ENCODE measurements around the gene CACNA1I. TPM values are rescaled to one million over a fixed set of nuclear protein-coding genes. Genes with fewer than 3 reads are reported as not detected.

CACNA1I gene
- total RNA-seq, 1 donor from 2014 or later, result 0.10 TPM

DNA sequence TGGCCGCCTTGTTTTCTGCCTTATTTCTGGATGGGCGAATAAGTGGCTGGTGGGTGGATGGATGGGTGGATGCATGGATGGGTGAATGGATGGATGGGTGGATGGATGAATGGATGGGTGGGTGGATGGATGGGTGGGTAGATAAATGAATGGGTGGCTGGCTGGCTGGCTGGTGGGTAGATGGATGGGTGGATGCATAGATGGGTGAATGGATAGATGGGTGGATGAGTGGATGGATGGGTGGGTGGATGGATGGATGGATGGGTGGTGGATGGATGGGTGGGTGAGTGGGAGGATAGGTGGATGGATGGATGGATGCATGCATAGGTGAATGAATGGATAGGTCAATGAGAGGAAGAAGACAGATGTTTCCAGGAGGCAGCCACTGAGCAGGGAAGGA lies 98.9 kb downstream of the CACNA1I start:
- no peak for DNase-seq

DNA sequence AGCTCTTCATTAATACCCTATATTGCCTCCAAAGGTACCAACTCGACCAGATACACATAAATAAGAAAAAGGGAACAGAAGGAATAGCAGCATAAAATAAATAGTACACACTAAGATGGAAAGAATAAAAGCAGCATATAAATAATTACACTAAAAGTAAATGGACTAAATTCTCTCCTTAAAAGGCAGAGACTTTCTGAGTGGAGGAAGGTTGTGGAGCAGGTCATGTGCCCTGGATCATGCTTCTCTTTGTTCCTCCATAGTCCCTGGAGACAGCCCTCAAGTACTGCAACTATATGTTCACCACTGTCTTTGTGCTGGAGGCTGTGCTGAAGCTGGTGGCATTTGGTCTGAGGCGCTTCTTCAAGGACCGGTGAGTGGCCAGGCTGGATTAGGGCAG lies 101.4 kb downstream of the CACNA1I start:
- no peak for DNase-seq

DNA sequence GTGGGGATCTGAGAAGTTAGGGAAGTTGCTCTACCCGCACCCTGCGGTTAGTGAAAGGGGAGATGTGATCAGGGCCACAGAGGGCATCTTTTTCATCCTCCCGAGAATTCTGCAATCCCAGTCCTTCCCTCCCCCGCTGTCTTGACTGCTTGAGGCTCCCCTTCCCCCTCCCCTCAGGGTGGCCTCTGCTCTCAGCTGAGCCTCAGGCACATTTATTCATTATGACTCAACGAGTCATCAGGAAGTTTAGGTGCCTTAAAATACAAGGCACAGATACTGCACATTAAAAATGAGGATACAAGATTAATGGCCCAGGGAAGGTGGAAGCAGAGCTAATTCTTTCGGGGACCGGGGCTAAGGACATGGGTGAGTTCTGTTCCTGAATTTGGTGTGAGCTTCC lies 104.0 kb downstream of the CACNA1I start:
- no peak for DNase-seq

DNA sequence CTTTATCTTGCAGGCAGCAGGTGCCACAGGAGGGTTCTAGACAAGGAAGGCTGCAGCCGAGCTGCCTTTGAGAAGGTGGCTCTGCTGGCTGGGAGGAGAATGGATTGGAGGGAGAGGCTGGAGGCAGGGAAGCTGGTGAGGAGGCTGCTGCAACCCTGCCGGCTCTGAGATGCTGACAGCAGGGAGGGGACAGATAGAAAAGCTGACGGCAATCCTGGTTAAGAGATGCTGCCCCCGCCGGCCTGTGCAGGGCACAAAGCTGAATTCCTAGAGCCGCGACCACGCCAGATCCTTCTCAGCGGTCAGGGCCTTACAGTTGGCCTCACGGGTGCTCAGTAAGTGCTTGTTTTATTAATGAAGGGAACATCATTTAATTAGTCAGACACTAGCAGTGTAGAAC lies 105.4 kb downstream of the CACNA1I start:
- no peak for DNase-seq

DNA sequence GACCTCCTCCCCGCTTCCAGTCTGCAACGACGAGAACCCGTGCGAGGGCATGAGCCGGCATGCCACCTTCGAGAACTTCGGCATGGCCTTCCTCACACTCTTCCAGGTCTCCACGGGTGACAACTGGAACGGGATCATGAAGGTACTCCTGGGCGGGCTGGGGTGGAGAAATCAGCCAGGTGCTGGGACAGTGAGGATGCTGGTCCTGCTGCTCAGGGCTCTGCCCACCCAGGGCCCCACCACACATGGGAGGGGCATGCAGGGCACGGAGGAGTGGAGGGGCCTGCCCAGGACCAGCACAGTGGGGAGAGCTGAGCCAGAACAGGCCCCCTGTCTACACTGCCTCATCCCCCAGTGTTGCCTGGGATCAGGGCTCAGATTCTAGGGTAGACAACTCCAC lies 107.4 kb downstream of the CACNA1I start:
- no peak for DNase-seq

DNA sequence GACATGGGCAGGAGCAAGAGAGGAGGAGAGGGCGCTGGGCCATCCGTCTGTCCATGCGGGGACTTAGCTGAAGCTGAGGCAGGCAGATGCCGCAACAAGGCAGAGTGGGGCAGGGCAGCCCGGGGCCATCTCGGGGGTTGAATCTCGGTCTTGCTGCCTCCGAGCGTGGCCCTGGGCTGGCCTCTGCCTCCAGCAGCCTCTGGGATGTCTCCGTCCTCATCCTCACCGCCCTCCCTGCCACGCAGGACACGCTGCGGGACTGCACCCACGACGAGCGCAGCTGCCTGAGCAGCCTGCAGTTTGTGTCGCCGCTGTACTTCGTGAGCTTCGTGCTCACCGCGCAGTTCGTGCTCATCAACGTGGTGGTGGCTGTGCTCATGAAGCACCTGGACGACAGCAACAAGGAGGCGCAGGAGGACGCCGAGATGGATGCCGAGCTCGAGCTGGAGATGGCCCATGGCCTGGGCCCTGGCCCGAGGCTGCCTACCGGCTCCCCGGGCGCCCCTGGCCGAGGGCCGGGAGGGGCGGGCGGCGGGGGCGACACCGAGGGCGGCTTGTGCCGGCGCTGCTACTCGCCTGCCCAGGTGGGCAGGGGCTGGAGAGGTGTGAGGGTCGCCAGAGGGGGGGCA lies 108.4 kb downstream of the CACNA1I start:
- no peak for DNase-seq

DNA sequence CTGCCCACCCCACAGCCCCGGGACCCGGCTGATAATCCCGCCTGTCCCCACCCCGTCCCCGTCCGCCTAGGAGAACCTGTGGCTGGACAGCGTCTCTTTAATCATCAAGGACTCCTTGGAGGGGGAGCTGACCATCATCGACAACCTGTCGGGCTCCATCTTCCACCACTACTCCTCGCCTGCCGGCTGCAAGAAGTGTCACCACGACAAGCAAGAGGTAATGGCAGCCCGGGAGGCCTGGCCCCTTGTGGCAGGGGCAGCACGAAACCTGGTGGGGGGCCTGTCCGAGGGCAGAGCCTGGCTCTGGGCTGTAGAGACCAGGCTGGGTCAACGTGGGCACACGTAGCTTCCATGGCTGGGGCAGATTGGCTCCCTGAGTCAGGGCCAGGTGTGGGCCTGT lies 109.1 kb downstream of the CACNA1I start:
- no peak for DNase-seq

DNA sequence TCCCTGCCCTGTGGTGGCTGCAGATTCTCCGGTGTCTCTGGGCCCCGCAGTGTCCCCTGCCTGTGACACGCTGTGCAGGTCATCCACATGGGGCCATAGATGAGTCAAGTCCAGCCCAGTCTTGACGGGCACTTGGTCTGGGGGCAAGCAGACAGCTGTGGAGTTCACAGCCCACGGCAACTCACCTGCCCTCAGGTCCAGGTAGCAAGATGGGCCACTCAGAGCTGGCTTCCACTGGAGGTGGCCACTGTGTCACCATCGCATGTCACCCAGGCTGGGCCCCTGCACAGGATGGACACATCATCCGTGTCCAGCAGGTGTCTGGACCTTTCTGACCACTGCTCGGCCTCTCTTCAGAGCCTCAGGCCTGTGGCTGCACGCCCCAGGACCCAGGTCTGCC lies 109.9 kb downstream of the CACNA1I start:
- DNase-seq, result no peak

DNA sequence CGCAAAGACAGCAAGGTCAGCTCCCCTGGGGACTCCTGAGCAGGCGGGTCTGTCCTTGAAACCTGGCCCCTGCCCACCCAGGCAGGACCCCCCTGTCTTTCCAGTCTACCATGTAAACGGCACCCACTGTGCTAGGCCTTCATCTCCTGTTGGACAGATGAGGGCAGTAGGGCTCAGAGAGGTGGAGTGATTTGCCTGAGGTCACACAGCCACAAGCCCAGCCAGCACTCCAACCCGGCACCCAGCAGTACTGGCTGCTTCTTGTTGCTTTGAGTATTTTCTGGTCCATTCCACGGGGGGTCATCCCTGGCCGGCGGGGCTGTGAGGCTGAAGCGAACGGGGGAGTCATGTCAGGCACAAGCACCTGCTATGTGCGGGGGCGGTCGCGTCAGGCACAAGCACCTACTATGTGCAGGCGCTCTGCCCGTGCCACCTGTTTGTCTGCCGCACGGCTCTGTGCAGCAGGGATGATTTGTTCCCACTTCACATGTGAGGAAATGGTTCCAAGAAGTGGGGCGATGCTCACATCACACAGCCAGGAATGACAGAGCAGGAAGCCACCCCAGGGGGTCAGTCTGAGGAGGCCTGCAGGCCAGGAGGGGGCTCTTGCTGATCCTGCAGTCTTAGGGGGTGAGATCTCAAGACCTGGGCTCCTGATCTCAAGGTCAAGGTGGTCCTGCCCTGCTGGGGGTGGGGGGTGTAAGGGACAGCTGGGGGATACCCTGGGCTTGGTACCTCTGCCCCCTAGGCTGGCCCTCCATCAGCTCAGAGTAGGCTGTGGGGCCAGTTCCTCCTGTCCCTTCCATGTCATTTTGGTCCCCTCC lies 110.7 kb downstream of the CACNA1I start:
- no peak for DNase-seq

DNA sequence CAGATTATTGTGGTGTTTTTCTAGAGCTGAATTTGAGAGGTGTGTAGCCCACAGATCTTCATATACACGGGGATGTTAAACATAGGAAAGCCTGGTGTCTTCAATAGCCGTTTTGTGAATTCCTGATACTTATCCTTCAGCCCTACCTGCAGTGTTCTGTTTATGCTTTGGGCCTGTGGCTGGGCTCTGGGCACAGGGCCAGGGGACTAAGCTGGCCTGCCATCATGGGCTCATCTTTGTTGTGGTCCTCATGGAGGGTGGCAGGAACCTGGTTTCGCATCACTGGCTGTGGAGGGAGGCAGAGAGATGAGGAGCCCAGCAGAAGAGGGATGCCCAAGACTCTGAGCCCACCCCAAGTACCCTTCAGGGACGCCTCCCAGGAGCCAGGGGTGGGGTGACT lies 112.4 kb downstream of the CACNA1I start:
- no peak for DNase-seq

DNA sequence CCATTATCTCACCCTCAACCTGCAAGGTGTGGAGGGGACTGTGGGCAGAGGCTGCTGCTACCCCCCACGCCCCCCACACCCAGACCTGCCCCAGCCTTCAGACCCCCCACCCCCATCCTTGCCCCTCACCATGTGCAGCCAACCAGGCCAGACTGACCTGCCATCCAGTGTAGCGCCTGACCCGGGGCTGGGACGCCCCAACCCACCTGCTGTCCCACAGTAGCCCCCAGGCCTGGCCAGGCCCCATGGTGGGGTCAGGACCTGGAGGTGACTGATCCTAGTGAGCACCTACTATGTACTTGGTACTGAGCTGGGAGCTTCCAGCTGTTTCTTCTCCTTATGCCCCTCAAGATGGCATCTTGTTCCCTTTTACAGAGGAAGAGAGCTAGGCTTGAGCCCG lies 113.1 kb downstream of the CACNA1I start:
- DNase-seq, result no peak

DNA sequence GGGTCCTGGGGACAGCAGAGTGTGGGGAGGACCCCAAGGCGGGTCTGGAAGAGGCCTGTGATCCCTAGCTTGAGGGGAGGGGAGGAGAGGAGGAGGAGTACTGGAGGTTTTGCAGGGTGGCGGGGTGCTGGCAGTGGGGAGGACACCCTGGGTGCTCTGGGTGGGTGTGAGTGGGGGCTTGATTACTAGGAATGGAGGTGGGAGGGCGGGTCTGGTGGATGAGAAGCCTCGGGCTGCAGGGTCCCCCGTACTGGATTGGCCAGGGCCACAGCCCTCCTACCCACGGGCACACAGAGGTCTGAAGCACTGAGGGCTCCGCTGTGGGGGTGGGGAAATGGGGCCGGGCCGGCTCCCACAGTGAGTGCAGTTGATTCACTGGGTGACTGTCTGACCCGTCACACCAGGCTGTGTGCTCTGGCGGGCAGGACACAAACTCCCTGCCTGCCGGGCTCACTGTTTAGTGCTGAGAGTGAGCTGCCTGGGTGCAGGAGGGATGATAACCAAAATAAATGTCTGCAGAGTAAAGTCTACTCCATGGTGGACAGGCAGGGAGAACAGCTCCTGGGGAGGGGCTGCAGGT lies 114.2 kb downstream of the CACNA1I start:
- no peak for DNase-seq

DNA sequence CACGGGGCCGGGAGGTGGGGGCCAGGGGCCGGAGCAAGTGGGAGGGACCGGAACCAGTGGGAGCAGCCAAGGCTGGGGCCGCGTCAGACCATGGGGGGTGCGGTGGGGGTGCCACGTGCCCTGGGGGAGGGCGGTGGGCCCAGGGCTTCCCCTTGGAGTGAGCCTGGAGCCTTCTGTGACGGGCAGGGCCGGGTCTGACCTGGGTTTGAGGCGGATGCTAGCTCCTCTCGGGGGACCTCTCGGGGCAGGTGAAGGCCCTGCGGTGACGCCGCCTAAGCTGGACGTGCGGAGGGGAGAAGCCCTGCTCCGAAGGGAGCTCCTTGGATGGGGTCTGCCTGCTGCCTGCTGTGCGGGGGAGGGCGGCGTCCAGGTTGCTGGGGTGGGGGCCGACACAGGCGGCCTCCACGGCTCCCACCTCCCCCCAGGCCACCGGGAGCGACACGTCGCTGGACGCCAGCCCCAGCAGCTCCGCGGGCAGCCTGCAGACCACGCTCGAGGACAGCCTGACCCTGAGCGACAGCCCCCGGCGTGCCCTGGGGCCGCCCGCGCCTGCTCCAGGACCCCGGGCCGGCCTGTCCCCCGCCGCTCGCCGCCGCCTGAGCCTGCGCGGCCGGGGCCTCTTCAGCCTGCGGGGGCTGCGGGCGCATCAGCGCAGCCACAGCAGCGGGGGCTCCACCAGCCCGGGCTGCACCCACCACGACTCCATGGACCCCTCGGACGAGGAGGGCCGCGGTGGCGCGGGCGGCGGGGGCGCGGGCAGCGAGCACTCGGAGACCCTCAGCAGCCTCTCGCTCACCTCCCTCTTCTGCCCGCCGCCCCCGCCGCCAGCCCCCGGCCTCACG lies 115.0 kb downstream of the CACNA1I start:
- no peak for DNase-seq

DNA sequence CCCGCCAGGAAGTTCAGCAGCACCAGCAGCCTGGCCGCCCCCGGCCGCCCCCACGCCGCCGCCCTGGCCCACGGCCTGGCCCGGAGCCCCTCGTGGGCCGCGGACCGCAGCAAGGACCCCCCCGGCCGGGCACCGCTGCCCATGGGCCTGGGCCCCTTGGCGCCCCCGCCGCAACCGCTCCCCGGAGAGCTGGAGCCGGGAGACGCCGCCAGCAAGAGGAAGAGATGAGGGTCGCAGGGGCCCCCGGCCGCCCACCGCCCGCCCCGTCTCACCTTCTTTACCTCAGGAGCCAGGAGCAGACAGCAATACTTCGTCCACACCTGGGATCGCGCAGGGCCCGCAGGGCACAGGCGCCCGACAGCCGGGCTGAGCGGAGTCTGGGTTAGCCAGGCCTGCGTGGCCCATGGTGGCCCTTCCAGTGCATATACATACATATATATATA lies 115.6 kb downstream of the CACNA1I start:
- no peak for DNase-seq

DNA sequence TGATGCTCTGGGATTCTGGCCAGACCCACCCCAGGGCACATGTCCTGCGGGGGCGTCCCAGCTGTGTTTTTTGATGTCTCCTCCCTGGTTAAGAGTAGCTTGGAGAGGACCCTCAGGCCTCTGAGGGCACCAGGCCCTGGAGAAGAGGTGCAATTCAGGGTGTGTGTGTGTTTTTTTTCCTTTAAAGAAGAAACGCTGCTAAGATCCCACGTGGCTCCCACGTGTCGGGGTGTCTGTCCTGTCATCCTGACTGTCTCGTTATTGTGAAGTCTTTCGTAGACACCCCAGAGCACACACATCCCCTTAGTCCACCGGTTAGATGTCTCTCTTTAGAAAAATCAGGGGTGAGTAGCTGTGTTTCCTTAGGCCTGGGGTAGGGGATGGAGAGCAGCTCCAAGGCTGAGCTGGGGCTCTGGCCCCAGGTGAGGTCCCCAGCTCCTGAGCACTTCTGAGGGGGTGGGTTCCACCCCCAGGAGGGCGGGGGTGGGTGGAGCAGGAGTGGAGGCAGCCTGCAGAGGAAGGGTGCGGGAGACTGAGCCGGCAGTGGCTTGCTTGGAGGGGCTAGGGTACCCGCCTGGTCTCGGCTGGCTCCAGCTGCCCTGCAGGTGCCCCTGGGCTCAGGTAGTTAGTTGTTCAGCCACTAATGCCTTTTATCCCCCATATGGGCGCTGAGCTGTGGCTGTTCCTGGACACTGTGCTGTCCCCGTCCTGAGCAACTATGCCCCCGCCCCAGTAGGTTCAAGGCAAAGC lies 116.4 kb downstream of the CACNA1I start:
- DNase-seq, result no peak

DNA sequence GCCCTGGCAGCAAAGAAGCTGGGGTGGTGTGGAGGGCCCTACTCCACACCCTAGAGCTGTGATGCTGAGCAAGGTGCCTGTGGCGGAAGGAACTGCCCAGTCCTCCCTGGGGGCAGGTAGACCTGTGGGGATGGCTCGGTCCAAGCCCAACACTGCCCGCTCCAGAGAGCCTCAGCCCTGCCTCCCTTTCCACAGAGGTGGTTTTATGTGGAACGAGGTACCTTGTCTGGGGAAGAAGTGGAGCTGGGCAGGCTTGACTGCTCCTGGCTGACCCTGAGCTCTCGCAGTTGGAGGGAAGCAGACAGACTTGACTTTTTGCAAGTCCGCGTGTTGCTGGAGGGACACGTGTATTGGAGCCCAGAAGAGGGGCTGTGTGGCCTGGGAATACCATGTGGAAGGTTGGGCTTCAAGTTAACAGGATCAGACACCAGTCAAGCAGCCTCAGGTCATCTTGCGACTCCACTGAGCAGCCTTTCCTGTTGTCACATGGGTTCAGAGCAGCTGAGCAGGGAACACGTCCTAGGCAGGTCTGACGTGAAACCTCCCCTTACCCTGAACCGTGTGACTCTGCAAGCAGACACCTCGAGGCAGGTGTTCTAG lies 117.7 kb downstream of the CACNA1I start:
- no peak for DNase-seq

DNA sequence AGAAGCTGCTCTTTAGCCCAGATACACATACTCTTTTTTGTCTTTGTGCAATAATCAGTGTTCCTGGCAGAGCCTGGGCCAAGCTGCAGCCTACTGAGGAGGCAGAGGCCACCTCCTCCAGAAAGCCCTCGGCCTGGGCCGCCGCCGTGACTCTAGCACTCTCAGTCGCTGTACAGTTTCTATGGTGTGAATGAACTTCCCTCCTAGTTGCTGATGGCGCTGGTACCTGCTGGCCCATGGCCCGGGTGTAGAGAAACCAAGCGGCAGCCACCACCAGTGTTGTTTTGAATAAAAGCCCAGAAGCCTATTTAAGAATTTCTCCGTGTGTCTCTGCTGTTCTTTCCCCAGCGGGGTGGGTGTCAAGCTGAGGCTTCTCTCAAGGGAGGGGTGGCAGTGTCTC lies 118.9 kb downstream of the CACNA1I start:
- no peak for DNase-seq

DNA sequence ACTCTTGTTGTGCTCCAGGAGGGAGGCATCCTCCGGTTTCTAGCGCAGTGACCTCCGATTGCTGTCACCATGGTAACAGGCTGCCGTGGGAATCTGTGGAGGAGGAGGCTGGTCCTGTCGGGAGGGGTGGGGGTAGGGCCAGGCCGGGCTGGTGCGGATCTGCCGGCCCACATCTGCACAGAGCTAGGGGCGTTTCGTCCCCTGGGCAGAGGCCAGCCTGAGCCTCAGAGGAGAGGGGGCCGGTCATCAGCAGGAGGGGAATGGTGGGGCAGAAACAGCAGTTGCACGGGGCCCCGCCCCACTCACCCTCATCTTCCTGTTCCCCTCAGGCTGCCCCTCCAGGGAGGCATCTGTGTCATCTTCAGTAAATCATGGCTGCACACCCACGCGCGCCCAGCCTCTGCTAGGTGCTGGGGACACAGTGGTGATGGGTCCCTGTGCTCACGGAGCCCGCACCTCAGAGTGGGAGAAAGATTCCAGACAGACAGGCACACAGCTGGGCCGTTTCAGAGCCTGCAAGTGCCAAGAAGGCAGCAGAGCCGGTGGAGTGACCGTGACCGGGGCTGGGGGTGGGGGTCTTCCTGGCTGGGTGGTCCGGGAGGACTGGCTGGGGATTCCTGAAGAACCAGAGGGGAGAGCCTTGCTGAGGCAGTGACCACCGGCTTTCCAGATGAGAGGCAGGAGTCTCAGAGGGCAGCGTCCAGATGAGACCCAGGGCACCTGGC lies 120.5 kb downstream of the CACNA1I start:
- DNase-seq, result no peak

DNA sequence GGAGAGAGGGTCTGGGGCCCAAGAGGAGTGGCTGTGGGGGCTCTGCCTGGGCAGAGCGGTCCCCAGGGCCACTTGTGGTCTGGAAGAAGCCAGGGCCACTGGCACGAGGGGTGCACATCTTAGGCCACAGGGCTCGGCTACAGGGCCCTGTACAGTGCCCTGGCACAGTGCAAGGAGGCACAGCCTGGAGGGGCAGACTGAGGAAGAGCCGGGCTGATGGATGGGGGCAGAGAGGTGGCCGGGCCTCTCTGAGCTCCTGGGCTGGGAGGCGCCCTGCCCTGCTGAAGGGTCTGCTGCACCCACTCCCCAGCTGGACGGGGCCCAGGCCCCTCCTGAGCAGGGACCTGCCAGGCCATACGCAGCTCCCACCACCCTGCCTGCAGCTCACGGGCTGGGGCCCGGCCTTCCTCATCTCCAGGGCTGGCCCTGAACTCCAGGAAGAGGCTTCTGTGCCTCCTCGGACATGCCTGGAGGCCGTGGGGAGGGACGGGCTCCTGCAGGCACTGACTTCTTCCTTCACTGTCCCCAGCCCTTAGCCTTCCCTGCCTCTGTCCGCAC lies 123.5 kb downstream of the CACNA1I start:
- DNase-seq, result no peak

DNA sequence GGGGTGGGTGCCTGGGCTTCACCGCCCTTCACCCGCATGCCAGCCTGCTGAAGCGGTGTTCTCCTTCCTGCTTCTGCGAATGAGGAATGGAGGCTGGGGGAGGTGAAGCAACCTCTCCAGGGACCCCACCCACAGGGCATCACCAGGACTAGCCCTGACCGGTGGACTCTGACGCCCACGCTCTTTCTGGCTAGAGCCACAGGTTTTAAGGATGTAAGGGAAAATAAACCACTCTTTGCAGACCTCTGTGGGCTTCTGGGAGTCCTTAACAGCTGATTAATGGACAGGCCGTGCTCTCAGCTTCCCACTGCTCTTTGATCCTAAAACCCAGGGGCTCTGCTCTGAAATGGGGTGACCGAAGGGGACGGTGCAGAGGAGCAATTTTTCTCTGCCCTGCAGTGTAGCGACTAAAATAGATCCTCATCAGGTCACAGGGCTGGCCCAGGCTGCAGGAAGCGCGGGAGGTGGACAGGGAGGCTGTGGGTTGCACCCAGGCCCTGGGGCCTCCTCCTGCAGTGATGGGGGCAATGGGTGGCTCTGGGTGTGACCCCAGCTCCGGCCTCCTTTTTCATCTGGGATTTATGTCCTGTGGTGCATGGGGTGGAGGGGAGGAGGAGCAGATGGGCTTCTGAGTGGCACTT lies 127.4 kb downstream of the CACNA1I start:
- no peak for DNase-seq

Measured in tongue (tissue), 2 donors.